ENCODE data around the gene SFI1.
"Not testable (repeated sequence)": the region's sequence is repeated elsewhere in the genome, so short reads cannot be mapped to it uniquely, and the experiment has no call there.

The SFI1 gene

DNA sequence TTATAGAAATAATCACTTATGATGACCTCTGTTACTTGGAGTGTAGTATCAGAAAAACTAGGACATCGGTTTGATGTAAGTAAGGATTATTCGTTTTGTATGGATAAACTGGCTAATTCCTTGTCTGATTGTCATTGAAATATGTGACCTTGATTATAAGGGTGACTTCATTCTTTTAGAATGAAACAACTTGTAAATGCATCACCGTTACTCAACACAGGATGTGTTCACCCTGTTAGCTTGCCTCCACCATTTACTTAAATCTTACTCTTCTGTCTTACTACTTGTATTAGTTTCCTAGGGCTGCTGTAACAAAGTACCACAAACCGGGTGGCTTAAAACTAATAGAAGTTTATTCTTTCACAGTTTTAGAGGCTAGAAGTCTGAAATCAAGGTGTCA, 7.9 kb downstream of the SFI1 start:
- TF ChIP-seq, protein P1, sequence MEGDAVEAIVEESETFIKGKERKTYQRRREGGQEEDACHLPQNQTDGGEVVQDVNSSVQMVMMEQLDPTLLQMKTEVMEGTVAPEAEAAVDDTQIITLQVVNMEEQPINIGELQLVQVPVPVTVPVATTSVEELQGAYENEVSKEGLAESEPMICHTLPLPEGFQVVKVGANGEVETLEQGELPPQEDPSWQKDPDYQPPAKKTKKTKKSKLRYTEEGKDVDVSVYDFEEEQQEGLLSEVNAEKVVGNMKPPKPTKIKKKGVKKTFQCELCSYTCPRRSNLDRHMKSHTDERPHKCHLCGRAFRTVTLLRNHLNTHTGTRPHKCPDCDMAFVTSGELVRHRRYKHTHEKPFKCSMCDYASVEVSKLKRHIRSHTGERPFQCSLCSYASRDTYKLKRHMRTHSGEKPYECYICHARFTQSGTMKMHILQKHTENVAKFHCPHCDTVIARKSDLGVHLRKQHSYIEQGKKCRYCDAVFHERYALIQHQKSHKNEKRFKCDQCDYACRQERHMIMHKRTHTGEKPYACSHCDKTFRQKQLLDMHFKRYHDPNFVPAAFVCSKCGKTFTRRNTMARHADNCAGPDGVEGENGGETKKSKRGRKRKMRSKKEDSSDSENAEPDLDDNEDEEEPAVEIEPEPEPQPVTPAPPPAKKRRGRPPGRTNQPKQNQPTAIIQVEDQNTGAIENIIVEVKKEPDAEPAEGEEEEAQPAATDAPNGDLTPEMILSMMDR (conservative IDR thresholded peaks at IDR 0.05; ENCODE audit: low read length) = no peak
- DNase-seq (ENCODE audit: low read depth) = peak; percentile 60
- no peak overlapping the region for H3K4me3 ChIP-seq (ENCODE audit: low read length)

DNA sequence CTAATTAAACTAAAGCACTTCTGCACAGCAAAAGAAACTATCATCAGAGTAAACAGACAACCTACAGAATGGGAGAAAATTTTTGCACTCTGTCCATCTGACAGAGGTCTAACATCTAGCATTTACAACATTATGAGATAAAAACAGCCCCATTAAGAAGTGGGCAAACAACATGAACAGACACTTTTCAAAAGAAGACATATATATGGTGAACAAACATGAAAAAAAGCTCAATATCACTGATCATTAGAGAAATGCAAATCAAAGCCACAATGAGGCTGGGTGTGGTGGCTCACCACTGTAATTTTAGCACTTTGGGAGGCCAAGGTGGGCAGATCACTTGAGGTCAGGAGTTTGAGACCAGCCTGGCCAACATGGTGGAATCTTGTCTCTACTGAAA, 11.2 kb downstream of the SFI1 start:
- not testable (repeated sequence) for DNase-seq (ENCODE audit: low read depth); H3K4me3 ChIP-seq (ENCODE audit: low read length)

DNA sequence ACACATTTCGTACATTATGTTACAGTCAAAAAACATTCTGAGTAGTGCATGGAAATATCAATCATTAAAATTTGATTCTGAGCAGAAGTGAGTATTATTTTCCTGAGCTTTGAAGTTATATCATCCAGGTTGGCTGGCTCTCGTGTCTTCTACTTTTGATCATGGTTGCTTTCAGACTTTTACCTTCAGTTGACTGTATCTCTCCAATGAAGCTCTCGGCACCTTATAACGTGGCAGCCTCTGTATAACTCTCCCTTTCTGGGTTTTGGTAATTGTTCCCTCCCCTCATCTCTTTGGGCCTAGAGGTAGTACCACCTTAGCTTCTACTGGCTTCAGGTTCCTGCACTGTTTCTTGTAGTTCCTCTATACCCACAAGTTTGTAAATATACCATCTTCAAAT, 12.2 kb downstream of the SFI1 start:
- no peak overlapping the region for H3K4me3 ChIP-seq (ENCODE audit: low read length)
- TF ChIP-seq, protein P1 (conservative IDR thresholded peaks at IDR 0.05; ENCODE audit: low read length) = no peak
- no peak for DNase-seq (ENCODE audit: low read depth)

DNA sequence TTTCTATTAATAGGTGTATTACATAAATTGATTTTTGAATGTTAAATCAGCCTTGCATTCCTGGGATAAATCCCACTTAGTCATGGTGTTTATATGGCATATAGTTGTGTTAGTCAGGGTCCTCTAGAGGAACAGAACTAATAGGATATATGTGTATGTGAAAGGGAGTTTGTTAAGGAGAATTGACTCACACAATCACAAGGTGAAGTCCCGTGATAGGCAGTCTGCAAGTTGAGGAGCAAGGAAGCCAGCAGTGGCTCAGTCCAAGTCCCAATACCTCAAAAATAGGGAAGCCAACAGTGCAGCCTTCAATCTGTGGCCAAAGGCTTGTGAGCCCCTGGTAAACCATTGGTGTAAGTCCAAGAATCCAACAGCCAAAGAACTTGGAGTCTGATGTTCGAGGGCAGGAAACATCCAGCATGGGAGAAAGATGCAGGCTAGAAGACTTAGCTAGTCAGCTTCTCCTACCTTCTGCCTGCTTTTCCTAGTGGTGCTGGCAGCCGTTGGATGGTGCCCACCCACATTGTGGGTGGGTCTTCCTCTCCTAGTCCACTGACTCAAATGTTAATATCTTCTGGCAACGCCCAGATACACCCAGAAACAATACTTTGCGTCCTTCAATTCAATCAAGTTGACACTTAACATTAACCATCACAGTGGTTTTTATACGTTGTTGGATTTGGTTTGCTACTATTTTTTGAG, 12.9 kb downstream of the SFI1 start:
- no peak for DNase-seq (ENCODE audit: low read depth)
- TF ChIP-seq, protein P1 (conservative IDR thresholded peaks at IDR 0.05; ENCODE audit: low read length) = no peak
- H3K4me3 ChIP-seq (ENCODE audit: low read length) = no peak overlapping the region

DNA sequence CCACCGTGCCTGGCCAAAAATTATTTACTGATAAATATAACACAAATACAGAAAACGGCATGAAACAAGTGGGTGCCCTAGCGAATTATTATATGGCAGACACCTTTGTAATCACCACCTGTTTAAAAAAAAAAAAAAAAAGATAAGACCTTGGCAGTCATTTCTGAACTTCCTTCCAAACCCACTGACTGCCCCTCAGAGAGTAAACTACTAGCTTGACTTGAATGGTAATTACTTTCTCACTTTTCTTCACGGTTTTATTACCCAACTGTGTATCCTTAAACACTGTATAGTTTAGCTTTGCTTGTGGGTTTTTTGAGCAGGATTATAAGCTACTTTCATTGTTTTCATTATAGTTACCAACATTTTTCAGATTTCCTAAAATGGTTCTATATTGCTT, 23.7 kb downstream of the SFI1 start:
- TF ChIP-seq, protein P1 (conservative IDR thresholded peaks at IDR 0.05; ENCODE audit: low read length) = no peak
- DNase-seq (ENCODE audit: low read depth) = no peak

DNA sequence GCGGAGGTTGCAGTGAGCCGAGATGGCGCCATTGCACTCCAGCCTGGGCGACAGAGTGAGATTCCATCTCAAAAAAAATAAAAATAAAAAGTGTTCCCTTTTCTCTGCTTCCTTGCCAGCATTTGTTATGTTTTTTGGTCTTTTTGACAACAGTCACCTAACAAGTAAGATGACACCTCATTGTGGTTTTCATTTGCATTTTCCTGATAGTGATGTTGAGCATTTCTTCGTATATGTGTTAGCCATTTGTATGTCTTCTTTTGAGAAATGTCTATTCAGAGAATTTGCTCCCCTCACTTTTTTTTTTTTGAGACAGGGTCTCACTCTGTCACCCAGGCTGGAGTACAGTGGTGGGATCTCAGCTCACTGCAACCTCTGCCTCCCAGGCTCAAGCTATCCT, 27.8 kb downstream of the SFI1 start:
- DNase-seq (ENCODE audit: low read depth); H3K4me3 ChIP-seq (ENCODE audit: low read length): not testable (repeated sequence)

More for the DNA sequence above, 23.7 kb downstream of the SFI1 start:
- H3K4me3 ChIP-seq (ENCODE audit: low read length) = no peak overlapping the region

DNA sequence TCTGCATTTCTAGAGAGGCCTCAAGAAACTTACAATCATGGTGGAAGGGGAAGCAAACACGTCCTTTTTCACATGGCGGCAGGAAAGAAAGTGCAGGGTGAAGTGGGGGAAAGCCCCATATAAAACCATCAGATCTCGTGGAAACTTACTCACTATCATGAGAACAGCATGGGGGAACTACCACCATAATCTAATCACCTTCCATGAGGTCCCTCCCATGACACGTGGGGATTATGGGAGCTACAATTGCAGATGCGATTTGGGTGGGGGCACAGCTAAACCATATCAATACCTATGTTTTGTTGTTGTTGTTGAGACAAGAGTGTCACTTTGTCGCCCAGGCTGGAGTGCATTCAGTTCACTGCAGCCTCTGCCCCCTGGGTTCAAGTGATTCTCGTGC, 29.9 kb downstream of the SFI1 start:
- H3K4me3 ChIP-seq (ENCODE audit: low read length) = no peak overlapping the region
- DNase-seq (ENCODE audit: low read depth) = no peak
- TF ChIP-seq, protein P1 (conservative IDR thresholded peaks at IDR 0.05; ENCODE audit: low read length) = no peak

DNA sequence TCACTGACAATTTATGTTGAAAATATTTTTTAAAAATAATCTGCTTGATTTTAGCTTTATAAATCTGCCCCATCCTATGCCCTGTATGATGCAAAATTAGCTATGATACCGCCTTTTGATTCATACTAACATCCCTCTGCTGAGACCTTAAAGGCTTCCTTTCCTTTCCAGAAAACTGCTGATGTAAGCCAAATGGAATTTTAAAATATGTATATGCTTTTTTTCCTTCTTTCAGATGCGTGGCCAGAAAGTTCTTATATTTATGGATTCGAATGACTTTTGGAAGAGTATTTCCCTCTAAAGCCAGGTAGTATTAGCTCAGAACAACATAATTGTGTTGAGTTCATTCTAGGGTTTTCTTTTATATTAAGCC, 34.5 kb downstream of the SFI1 start:
- TF ChIP-seq, protein P1 (conservative IDR thresholded peaks at IDR 0.05; ENCODE audit: low read length) = no peak
- H3K4me3 ChIP-seq (ENCODE audit: low read length) = no peak overlapping the region
- no peak for DNase-seq (ENCODE audit: low read depth)
